Rectal smooth muscle tissue (tissue), 1 donor: ENCODE measurements around the gene KCTD20.

Experiments used
- H3K27ac ChIP-seq: one replicate; pipeline ENCODE4 v1.7.0; 2013; ENCODE audit warnings: low read depth, low read length, inconsistent platforms
- H3K27me3 ChIP-seq: one replicate; pipeline ENCODE4 v1.7.0; 2013; ENCODE audit warnings: low read length; ENCODE audit not compliant: control insufficient read depth, insufficient read depth
- H3K36me3 ChIP-seq: one replicate; pipeline ENCODE4 v1.7.0; 2013; ENCODE audit warnings: low read length; ENCODE audit not compliant: control insufficient read depth, insufficient read depth
- H3K4me1 ChIP-seq: one replicate; pipeline ENCODE4 v1.7.0; 2013; ENCODE audit warnings: low read length; ENCODE audit not compliant: control insufficient read depth, insufficient read depth
- H3K4me3 ChIP-seq: one replicate; pipeline ENCODE4 v1.7.0; 2013; ENCODE audit warnings: low read length
- H3K9ac ChIP-seq: one replicate; pipeline ENCODE4 v1.7.0; 2013; ENCODE audit warnings: low read length

KCTD20 gene

GRCh38 chr6:36524871-36525270 lies 82.1 kb downstream of the KCTD20 start:
- no peak overlapping the region for H3K9ac ChIP-seq
- H3K36me3 ChIP-seq = peaks cover 13% of the 10 kb centered on the region

GRCh38 chr6:36525346-36525745 lies 82.5 kb downstream of the KCTD20 start:
- Histone ChIP-seq H3K4me1 (no peaks in the 10 kb centered on the region), H3K4me3 (no peak overlapping the region), H3K27me3 (no peaks in the 10 kb centered on the region), H3K9ac (no peak overlapping the region), H3K36me3 (peaks cover 13% of the 10 kb centered on the region), H3K27ac (no peak overlapping the region)

More at GRCh38 chr6:36524871-36525270, 82.1 kb downstream of the KCTD20 start:
- H3K27me3 ChIP-seq = no peaks in the 10 kb centered on the region
- no peak overlapping the region for H3K27ac ChIP-seq
- no peaks in the 10 kb centered on the region for H3K4me1 ChIP-seq
- no peak overlapping the region for H3K4me3 ChIP-seq

- Histone ChIP-seq H3K27ac (no peak overlapping the region), H3K27me3 (no peaks in the 10 kb centered on the region), H3K36me3 (peaks cover 13% of the 10 kb centered on the region), H3K4me1 (no peaks in the 10 kb centered on the region), H3K9ac (no peak overlapping the region), H3K4me3 (no peak overlapping the region)
Measured at GRCh38 chr6:36526066-36526465, 83.3 kb downstream of the KCTD20 start.

DNA sequence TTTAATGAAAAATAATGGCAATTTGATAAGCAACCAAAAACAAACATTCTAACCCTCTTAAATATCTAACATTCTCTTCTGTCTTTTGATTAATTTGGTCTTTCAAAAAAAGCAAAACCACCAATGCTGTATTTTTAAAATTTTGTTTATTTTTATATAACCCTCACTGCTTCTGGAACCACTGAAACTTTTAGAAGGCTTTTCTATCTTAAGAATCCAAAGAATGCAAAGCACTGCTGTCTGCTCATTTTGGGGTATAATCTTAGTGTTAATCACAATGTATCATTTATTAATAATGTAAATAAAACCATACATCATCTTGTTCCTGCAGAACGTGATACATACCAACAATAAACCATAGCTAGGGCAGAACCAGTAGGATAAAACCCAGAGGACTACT lies 90.5 kb downstream of the KCTD20 start:
- Histone ChIP-seq H3K36me3 (peaks cover 3% of the 10 kb centered on the region), H3K27me3 (no peaks in the 10 kb centered on the region), H3K4me1 (peaks cover 6% of the 10 kb centered on the region), H3K9ac (no peak overlapping the region), H3K27ac (no peak overlapping the region), H3K4me3 (no peak overlapping the region)

DNA sequence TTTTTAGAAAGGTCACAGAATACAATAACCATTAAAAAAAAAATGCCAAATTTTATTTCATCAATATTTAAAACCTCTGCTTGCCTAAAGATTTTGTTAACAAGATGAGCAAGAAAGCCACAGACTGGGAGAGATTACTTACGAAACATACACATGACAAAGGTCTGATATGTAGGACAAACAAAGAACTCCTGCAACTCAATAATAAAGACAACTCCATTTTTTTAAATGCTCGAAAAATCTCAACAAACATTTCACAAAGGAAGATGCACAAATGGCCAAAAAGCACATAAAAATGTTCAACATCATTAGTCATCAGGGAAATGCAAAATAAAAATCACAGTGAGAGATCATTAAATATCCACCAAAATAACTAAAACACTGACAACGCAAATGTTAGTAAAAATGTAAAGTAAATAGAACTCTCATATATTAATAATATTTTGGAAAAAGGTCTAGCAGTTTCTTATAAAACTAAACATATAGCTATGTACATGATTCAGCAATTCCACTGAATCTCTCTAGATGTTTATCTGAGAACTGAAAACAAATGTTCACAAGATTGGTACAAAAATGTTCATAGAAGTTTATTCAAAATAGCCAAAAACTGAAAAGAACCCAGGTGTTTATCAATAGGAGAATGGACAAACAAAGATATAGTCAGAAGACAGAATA lies 94.2 kb downstream of the KCTD20 start:
- H3K9ac ChIP-seq = no peak overlapping the region
- no peaks in the 10 kb centered on the region for H3K27me3 ChIP-seq
- H3K4me3 ChIP-seq = no peak overlapping the region
- no peak overlapping the region for H3K27ac ChIP-seq
- H3K4me1 ChIP-seq = peaks cover 6% of the 10 kb centered on the region
- H3K36me3 ChIP-seq = peaks cover 9% of the 10 kb centered on the region

- Histone ChIP-seq H3K4me3 (no peak overlapping the region), H3K4me1 (no peaks in the 10 kb centered on the region), H3K27me3 (no peaks in the 10 kb centered on the region), H3K36me3 (peaks cover 7% of the 10 kb centered on the region), H3K9ac (no peak overlapping the region), H3K27ac (no peak overlapping the region)
Measured at GRCh38 chr6:36539814-36540568, 97.2 kb downstream of the KCTD20 start.
